Measurements from ENCODE around the gene ELP5.

ELP5 gene

GRCh38 chr17:7262192-7262934, 10.3 kb downstream of the ELP5 start, which contains the start of gene CLDN7:
TSS of gene CLDN7 (minus strand) at chr17:7262478. CDS start at chr17:7262043, 435 bp downstream.
- Histone ChIP-seq H3K27me3 (ENCODE audit: insufficient read depth, poor library complexity, severe bottlenecking) (peaks cover 2% of the 10 kb centered on the region), H3K27ac (replicated peaks) (no peak within 1 kb of the TSS), H3K4me3 (replicated peaks; ENCODE audit: insufficient read depth, low read length) (peak within 1 kb of the TSS; percentile 16)
- TF ChIP-seq, protein P1, sequence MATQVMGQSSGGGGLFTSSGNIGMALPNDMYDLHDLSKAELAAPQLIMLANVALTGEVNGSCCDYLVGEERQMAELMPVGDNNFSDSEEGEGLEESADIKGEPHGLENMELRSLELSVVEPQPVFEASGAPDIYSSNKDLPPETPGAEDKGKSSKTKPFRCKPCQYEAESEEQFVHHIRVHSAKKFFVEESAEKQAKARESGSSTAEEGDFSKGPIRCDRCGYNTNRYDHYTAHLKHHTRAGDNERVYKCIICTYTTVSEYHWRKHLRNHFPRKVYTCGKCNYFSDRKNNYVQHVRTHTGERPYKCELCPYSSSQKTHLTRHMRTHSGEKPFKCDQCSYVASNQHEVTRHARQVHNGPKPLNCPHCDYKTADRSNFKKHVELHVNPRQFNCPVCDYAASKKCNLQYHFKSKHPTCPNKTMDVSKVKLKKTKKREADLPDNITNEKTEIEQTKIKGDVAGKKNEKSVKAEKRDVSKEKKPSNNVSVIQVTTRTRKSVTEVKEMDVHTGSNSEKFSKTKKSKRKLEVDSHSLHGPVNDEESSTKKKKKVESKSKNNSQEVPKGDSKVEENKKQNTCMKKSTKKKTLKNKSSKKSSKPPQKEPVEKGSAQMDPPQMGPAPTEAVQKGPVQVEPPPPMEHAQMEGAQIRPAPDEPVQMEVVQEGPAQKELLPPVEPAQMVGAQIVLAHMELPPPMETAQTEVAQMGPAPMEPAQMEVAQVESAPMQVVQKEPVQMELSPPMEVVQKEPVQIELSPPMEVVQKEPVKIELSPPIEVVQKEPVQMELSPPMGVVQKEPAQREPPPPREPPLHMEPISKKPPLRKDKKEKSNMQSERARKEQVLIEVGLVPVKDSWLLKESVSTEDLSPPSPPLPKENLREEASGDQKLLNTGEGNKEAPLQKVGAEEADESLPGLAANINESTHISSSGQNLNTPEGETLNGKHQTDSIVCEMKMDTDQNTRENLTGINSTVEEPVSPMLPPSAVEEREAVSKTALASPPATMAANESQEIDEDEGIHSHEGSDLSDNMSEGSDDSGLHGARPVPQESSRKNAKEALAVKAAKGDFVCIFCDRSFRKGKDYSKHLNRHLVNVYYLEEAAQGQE (IDR thresholded peaks at IDR 0.05; ENCODE audit: insufficient replicate concordance, low read depth) = no peak
- no peak for TF ChIP-seq GABPA (IDR thresholded peaks at IDR 0.05; ENCODE audit: low read depth)
- TF ChIP-seq CTCF (IDR thresholded peaks at IDR 0.05; ENCODE audit: insufficient read depth, low read length) = no peak
- no peak for TF ChIP-seq POLR2AphosphoS5 (IDR thresholded peaks at IDR 0.05; ENCODE audit: low read depth)
- no peak for TF ChIP-seq SPI1 (IDR thresholded peaks at IDR 0.05; ENCODE audit: borderline replicate concordance, low read depth)
- no peak for DNase-seq (ENCODE audit: low read depth in 1 of 2, low spot score in 1 of 2)

- Histone ChIP-seq H3K27ac (replicated peaks) (no peak overlapping the region), H3K27me3 (ENCODE audit: insufficient read depth, poor library complexity, severe bottlenecking) (peaks cover 2% of the 10 kb centered on the region), H3K4me3 (replicated peaks; ENCODE audit: insufficient read depth, low read length) (peak overlapping the region; percentile 16)
- no peak for DNase-seq (ENCODE audit: low read depth in 1 of 2, low spot score in 1 of 2)
- peak; percentile 3; the same call in 1 of the 2 replicates for TF ChIP-seq SPI1 (IDR thresholded peaks at IDR 0.05; ENCODE audit: borderline replicate concordance, low read depth)
- TF ChIP-seq CTCF (IDR thresholded peaks at IDR 0.05; ENCODE audit: insufficient read depth, low read length) = no peak
Measured at GRCh38 chr17:7262935-7263800, 11.2 kb downstream of the ELP5 start.

GRCh38 chr17:7263801-7264078, 11.7 kb downstream of the ELP5 start:
- no peak overlapping the region for H3K27ac ChIP-seq (replicated peaks)
- no peak overlapping the region for H3K4me3 ChIP-seq (replicated peaks; ENCODE audit: insufficient read depth, low read length)
- no peak for TF ChIP-seq CTCF (IDR thresholded peaks at IDR 0.05; ENCODE audit: insufficient read depth, low read length)
- TF ChIP-seq GABPA (IDR thresholded peaks at IDR 0.05; ENCODE audit: low read depth) = no peak
- TF ChIP-seq SPI1 (IDR thresholded peaks at IDR 0.05; ENCODE audit: borderline replicate concordance, low read depth) = no peak
- TF ChIP-seq, protein P1 (IDR thresholded peaks at IDR 0.05; ENCODE audit: insufficient replicate concordance, low read depth) = no peak
- TF ChIP-seq POLR2AphosphoS5 (IDR thresholded peaks at IDR 0.05; ENCODE audit: low read depth) = no peak
- no peak for DNase-seq (ENCODE audit: low read depth in 1 of 2, low spot score in 1 of 2)
- peaks cover 2% of the 10 kb centered on the region for H3K27me3 ChIP-seq (ENCODE audit: insufficient read depth, poor library complexity, severe bottlenecking)
